Mesothelial cell of epicardium (in vitro differentiated cells): ENCODE data around the gene VPS29. TPM values are rescaled to one million over a fixed set of nuclear protein-coding genes. Genes with fewer than 3 reads are reported as not detected.

ENCODE experiments used
- DNase-seq, 2 experiments: peaks; one replicate each; pipeline ENCODE4 v3.0.0; 2021; ENCODE audit warnings: low spot score in 2 of 2; ENCODE audit not compliant: unreplicated experiment in 2 of 2
- H3K27ac Mint-ChIP-seq: 2 replicates; pipeline ENCODE4 v1.8.0; 2021; ENCODE audit warnings: mixed read lengths
- H3K27me3 Mint-ChIP-seq: 2 replicates; pipeline ENCODE4 v1.8.0; 2021; ENCODE audit warnings: low read depth, mixed read lengths
- H3K36me3 Mint-ChIP-seq: 2 replicates; pipeline ENCODE4 v1.8.0; 2021; ENCODE audit warnings: mixed read lengths
- H3K4me1 Mint-ChIP-seq: 2 replicates; pipeline ENCODE4 v1.8.0; 2021; ENCODE audit warnings: mixed read lengths
- H3K4me3 Mint-ChIP-seq: 2 replicates; pipeline ENCODE4 v1.8.0; 2021; ENCODE audit warnings: mild to moderate bottlenecking, moderate library complexity, mixed read lengths
- H3K9me3 Mint-ChIP-seq: 2 replicates; pipeline ENCODE4 v1.8.0; 2021; ENCODE audit warnings: mixed read lengths
- CTCF ChIP-seq: fragments of 200-600 bp; sonication (generic); IDR thresholded peaks from one replicate; pipeline ENCODE4 v1.5.0; 2021; ENCODE audit warnings: antibody characterized with exemption; ENCODE audit not compliant: unreplicated experiment
- total RNA-seq: library from RNA; stranded (reverse); gene quantifications from 3 replicates; pipeline ENCODE4 v1.2.1, GENCODE V29; 2021

The VPS29 gene
- total RNA-seq, 1 donor from 2014 or later = 77.0 TPM

- no peaks in the 10 kb centered on the region for H3K27me3 Mint-ChIP-seq
- peak overlapping the region; percentile 86 for H3K27ac Mint-ChIP-seq
- peak overlapping the region; percentile 100 for H3K4me3 Mint-ChIP-seq
- TF ChIP-seq CTCF = no peak
- H3K9me3 Mint-ChIP-seq = no peaks in the 10 kb centered on the region
- H3K4me1 Mint-ChIP-seq = peaks cover 20% of the 10 kb centered on the region
- no peak for DNase-seq
- peaks cover 18% of the 10 kb centered on the region for H3K36me3 Mint-ChIP-seq
These were observed 50.6 kb downstream of the VPS29 start for GRCh38 chr12:110451263-110451662.

GRCh38 chr12:110449799-110450497 is 52.0 kb downstream of the VPS29 start, which contains the start of gene ARPC3:
Gene ARPC3 (minus strand): TSS chr12:110450337. CDS start chr12:110450260, 77 bp downstream.
- peaks cover 20% of the 10 kb centered on the region for H3K4me1 Mint-ChIP-seq
- peak within 1 kb of the TSS; percentile 100 for H3K27ac Mint-ChIP-seq
- no peak for TF ChIP-seq CTCF
- DNase-seq = peak; percentile 88 to 93
- H3K9me3 Mint-ChIP-seq = no peaks in the 10 kb centered on the region
- H3K36me3 Mint-ChIP-seq = peaks cover 19% of the 10 kb centered on the region
- peak within 1 kb of the TSS; percentile 100 for H3K4me3 Mint-ChIP-seq
- no peaks in the 10 kb centered on the region for H3K27me3 Mint-ChIP-seq

GRCh38 chr12:110444455-110444854 is 57.5 kb downstream of the VPS29 start:
- DNase-seq = no peak
- Mint-ChIP-seq H3K27ac (no peak overlapping the region), H3K27me3 (no peaks in the 10 kb centered on the region), H3K4me1 (peaks cover 10% of the 10 kb centered on the region), H3K4me3 (no peak overlapping the region), H3K9me3 (no peaks in the 10 kb centered on the region), H3K36me3 (peaks cover 24% of the 10 kb centered on the region)
- TF ChIP-seq CTCF = no peak

Other genes starting within 250 kb of the VPS29 start
- 179 to 186 TPM (median 182 TPM) in 3 replicates for gene ATP2A2, start 220.9 kb downstream of the VPS29 start, total RNA-seq
- 62.8 to 66.6 TPM (median 66.0 TPM) in 3 replicates for gene ANAPC7, start 98.4 kb downstream of the VPS29 start, total RNA-seq
- gene ARPC3, start 51.8 kb downstream of the VPS29 start, total RNA-seq = 144 to 149 TPM (median 146 TPM) in 3 replicates
- gene GPN3, start 33.9 kb downstream of the VPS29 start, total RNA-seq = 12.7 to 14.5 TPM (median 13.9 TPM) in 3 replicates
- 9.9 to 11.6 TPM (median 10.3 TPM) in 3 replicates for gene FAM216A, start 33.3 kb downstream of the VPS29 start, total RNA-seq
- 0.51 to 0.73 TPM (median 0.54 TPM) in 3 replicates for gene RAD9B, start 220 bp upstream of the VPS29 start, total RNA-seq
- gene PPTC7, start 81.2 kb upstream of the VPS29 start, total RNA-seq = 14.2 to 15.3 TPM (median 14.5 TPM) in 3 replicates
- 57.7 to 64.5 TPM (median 63.4 TPM) in 3 replicates for gene TCTN1, start 112.0 kb upstream of the VPS29 start, total RNA-seq
- 5.1 to 7.0 TPM (median 6.1 TPM) in 3 replicates for gene HVCN1, start 187.0 kb upstream of the VPS29 start, total RNA-seq
- 147 to 156 TPM (median 150 TPM) in 3 replicates for gene PPP1CC, start 240.8 kb upstream of the VPS29 start, total RNA-seq